ENCODE results near the gene PAM16. TPM values are rescaled to one million over a fixed set of nuclear protein-coding genes. Genes with fewer than 3 reads are reported as not detected.
"Not testable (repeated sequence)": the region's sequence is repeated elsewhere in the genome, so short reads cannot be mapped to it uniquely, and the experiment has no call there.

PAM16 gene
- total RNA-seq, 1 experiment from 2014 or later = 80.4 TPM

DNA sequence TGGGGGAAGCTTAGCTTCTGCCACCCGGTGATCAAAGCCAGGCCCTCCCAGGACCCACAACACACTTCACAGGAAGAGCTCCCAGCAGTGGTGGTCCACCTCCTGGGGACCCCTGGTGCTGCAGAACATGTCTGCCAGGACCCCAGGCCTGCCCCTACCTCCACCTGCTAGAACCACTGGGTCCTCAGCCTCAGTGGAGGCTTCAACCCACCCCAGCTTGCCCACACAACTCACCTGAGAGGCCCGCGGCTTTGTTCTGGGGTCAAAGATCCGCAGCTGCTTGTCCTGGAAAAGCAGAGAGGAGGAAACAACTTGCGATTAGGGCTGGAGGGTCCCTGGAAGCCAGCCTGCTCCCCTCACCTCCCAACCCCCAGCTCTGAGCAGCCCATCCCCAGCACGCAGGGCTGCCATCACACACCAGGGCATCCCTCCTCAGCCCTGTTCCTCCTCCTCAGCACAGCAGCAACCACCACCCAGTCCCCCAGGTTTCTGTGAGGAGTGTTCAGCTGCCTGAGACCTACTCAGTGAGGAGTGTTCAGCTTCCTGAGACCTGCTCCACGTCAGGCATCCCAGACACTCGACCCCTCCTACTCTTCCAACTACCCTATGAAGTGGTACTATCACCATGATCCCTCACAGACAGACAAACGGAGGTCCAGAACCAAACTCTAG is 44.1 kb upstream of the PAM16 start:
- Histone ChIP-seq H3K9ac (ENCODE audit: extremely low read depth, insufficient read length, low read length) (no peak overlapping the region), H2BK20ac (ENCODE audit: low read depth, low read length, poor library complexity, severe bottlenecking) (no peak overlapping the region), H4K20me1 (ENCODE audit: control insufficient read depth, insufficient read depth, insufficient read length) (no peaks in the 10 kb centered on the region), H2BK12ac (ENCODE audit: insufficient read length, low read depth, low read length) (no peak overlapping the region), H3K14ac (ENCODE audit: insufficient read depth, low read length) (no peak overlapping the region), H3K9me3 (ENCODE audit: control insufficient read depth, low read depth, low read length) (no peaks in the 10 kb centered on the region), H3K4me2 (ENCODE audit: insufficient read depth, insufficient read length, low read length) (no peak overlapping the region), H2BK15ac (ENCODE audit: low read depth, low read length) (no peak overlapping the region), H4K8ac (replicated peaks; ENCODE audit: insufficient read length, low read depth, low read length) (no peak overlapping the region), H3K56ac (ENCODE audit: insufficient read length, low read depth, low read length) (no peak overlapping the region), H3K27me3 (ENCODE audit: insufficient read depth, low read length) (no peaks in the 10 kb centered on the region), H3K18ac (ENCODE audit: insufficient read length, low read depth, low read length) (no peak overlapping the region), H3K23ac (ENCODE audit: insufficient read length, low read depth, low read length) (no peak overlapping the region), H3K4ac (ENCODE audit: low read depth, low read length) (no peak overlapping the region; the same call in 1 of the 2 replicates), H3T11ph (ENCODE audit: low read length) (no peak overlapping the region), H2BK120ac (ENCODE audit: low read depth, low read length, poor library complexity, severe bottlenecking) (no peak overlapping the region), H2AK5ac (ENCODE audit: insufficient read length, low read length) (no peak overlapping the region), H3K79me1 (ENCODE audit: insufficient read depth, low read depth, low read length, poor library complexity, severe bottlenecking) (no peaks in the 10 kb centered on the region), H4K5ac (ENCODE audit: insufficient read length, low read depth, low read length) (no peak overlapping the region), H2AFZ (ENCODE audit: low read length) (no peak overlapping the region), H3K23me2 (ENCODE audit: insufficient read length, low read depth, low read length, poor library complexity, severe bottlenecking) (no peaks in the 10 kb centered on the region), H3K4me1 (ENCODE audit: insufficient read depth, low read length) (peaks cover 5% of the 10 kb centered on the region; the same call in 1 of the 2 replicates), H3K27ac (ENCODE audit: insufficient read length, low read depth, low read length) (no peak overlapping the region), H2BK5ac (ENCODE audit: insufficient read length, low read length) (no peak overlapping the region), H3K79me2 (ENCODE audit: insufficient read depth, low read length) (no peaks in the 10 kb centered on the region), H4K91ac (ENCODE audit: insufficient read length, low read depth, low read length) (peak overlapping the region; percentile 42)
- DNase-seq = no peak
- TF ChIP-seq, protein P1, sequence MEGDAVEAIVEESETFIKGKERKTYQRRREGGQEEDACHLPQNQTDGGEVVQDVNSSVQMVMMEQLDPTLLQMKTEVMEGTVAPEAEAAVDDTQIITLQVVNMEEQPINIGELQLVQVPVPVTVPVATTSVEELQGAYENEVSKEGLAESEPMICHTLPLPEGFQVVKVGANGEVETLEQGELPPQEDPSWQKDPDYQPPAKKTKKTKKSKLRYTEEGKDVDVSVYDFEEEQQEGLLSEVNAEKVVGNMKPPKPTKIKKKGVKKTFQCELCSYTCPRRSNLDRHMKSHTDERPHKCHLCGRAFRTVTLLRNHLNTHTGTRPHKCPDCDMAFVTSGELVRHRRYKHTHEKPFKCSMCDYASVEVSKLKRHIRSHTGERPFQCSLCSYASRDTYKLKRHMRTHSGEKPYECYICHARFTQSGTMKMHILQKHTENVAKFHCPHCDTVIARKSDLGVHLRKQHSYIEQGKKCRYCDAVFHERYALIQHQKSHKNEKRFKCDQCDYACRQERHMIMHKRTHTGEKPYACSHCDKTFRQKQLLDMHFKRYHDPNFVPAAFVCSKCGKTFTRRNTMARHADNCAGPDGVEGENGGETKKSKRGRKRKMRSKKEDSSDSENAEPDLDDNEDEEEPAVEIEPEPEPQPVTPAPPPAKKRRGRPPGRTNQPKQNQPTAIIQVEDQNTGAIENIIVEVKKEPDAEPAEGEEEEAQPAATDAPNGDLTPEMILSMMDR (conservative IDR thresholded peaks at IDR 0.05) = no peak
- WGBS (ENCODE audit: extremely low coverage, insufficient read length, low lambda C conversion rate) = no CpG with 5 or more reads among the region's 9 CpGs
- peak overlapping the region; percentile 79 to 92 (median 81); a peak in 5 of 7 replicates for H3K27ac Mint-ChIP-seq
- no peak overlapping the region for H3K4me3 Mint-ChIP-seq
- peaks cover 3 to 6% (median 5%) of the 10 kb centered on the region in 3 experiments; a peak in 3 of 7 replicates for H3K36me3 Mint-ChIP-seq (ENCODE audit: insufficient read depth in 1 of 3, low read depth in 3 of 3)
- no peaks in the 10 kb centered on the region for H3K27me3 Mint-ChIP-seq (ENCODE audit: low read depth)
- H3K4me1 Mint-ChIP-seq = peaks cover 28 to 35% of the 10 kb centered on the region in 2 experiments
- H3K9me3 Mint-ChIP-seq = no peaks in the 10 kb centered on the region

- H3K27ac Mint-ChIP-seq = peak overlapping the region; percentile 97 to 99 (median 98); a peak in 3 of 7 replicates
Measured at GRCh38 chr16:4393850-4394249, 42.7 kb upstream of the PAM16 start.

More at GRCh38 chr16:4393850-4394249, 42.7 kb upstream of the PAM16 start:
- H3K9me3 Mint-ChIP-seq; H3T11ph ChIP-seq (ENCODE audit: low read length); H3K27me3 ChIP-seq (ENCODE audit: insufficient read depth, low read length); H2AK5ac ChIP-seq (ENCODE audit: insufficient read length, low read length); H2BK20ac ChIP-seq (ENCODE audit: low read depth, low read length, poor library complexity, severe bottlenecking); H3K4me3 Mint-ChIP-seq; H4K20me1 ChIP-seq (ENCODE audit: control insufficient read depth, insufficient read depth, insufficient read length); H4K5ac ChIP-seq (ENCODE audit: insufficient read length, low read depth, low read length); H3K36me3 Mint-ChIP-seq (ENCODE audit: insufficient read depth in 1 of 3, low read depth in 3 of 3); H3K79me2 ChIP-seq (ENCODE audit: insufficient read depth, low read length); H4K8ac ChIP-seq (replicated peaks; ENCODE audit: insufficient read length, low read depth, low read length); H3K23me2 ChIP-seq (ENCODE audit: insufficient read length, low read depth, low read length, poor library complexity, severe bottlenecking); H3K23ac ChIP-seq (ENCODE audit: insufficient read length, low read depth, low read length); H3K27ac ChIP-seq (ENCODE audit: insufficient read length, low read depth, low read length); H2BK15ac ChIP-seq (ENCODE audit: low read depth, low read length); H3K79me1 ChIP-seq (ENCODE audit: insufficient read depth, low read depth, low read length, poor library complexity, severe bottlenecking); H3K4me2 ChIP-seq (ENCODE audit: insufficient read depth, insufficient read length, low read length); H2AFZ ChIP-seq (ENCODE audit: low read length); H3K9me3 ChIP-seq (ENCODE audit: control insufficient read depth, low read depth, low read length); H2BK120ac ChIP-seq (ENCODE audit: low read depth, low read length, poor library complexity, severe bottlenecking); H3K18ac ChIP-seq (ENCODE audit: insufficient read length, low read depth, low read length); H3K4me1 ChIP-seq (ENCODE audit: insufficient read depth, low read length); H3K27me3 Mint-ChIP-seq (ENCODE audit: low read depth); H2BK12ac ChIP-seq (ENCODE audit: insufficient read length, low read depth, low read length); H3K9ac ChIP-seq (ENCODE audit: extremely low read depth, insufficient read length, low read length); H3K56ac ChIP-seq (ENCODE audit: insufficient read length, low read depth, low read length); H3K4ac ChIP-seq (ENCODE audit: low read depth, low read length); DNase-seq; H2BK5ac ChIP-seq (ENCODE audit: insufficient read length, low read length); H3K14ac ChIP-seq (ENCODE audit: insufficient read depth, low read length): not testable (repeated sequence)
- WGBS (ENCODE audit: extremely low coverage, insufficient read length, low lambda C conversion rate) = no CpG with 5 or more reads among the region's 15 CpGs
- peak overlapping the region; percentile 88 for H4K91ac ChIP-seq (ENCODE audit: insufficient read length, low read depth, low read length)
- peaks cover 40 to 48% of the 10 kb centered on the region in 2 experiments for H3K4me1 Mint-ChIP-seq
